Activated CD4-positive, alpha-beta T cell treated with anti-CD3 and anti-CD28 coated beads for 4 hours (primary cell): Measurements from ENCODE around the gene CCS.
A peak's percentile ranks its signal among the peaks of the same experiment; 100 is the strongest.
"Not testable (repeated sequence)": the region's sequence is repeated elsewhere in the genome, so short reads cannot be mapped to it uniquely, and the experiment has no call there.

Experiments used
- DNase-seq, 2 donors: peaks; one replicate each; pipeline ENCODE4 v3.0.0-alpha.2; 2020

The CCS gene

GRCh38 chr11:66628061-66628603 lies 35.1 kb downstream of the CCS start:
- DNase-seq, result no peak

DNA sequence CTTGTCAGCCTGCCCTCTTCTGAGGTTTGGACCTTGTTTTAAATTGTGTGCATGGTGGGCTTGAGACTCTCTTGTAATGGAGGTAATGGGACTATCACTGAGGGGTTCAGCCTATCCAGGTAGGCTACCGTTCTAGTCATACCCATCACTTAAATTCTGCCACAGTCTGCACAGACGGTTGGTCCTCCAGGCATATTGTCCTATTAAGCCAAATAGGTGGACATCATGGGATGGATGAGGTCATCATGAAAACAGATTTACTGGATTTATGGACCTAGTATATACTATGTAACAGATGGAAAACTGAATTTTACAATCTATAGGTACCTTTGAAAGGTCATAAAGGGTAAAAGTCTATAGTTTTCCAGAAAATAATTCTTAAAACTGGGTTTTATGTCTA lies 36.4 kb downstream of the CCS start:
- DNase-seq, result no peak

GRCh38 chr11:66631883-66632282 lies 38.9 kb downstream of the CCS start:
- DNase-seq, result no peak

GRCh38 chr11:66632952-66633351 lies 40.0 kb downstream of the CCS start:
- no peak for DNase-seq

GRCh38 chr11:66636411-66636810 lies 43.4 kb downstream of the CCS start:
- no peak for DNase-seq

DNA sequence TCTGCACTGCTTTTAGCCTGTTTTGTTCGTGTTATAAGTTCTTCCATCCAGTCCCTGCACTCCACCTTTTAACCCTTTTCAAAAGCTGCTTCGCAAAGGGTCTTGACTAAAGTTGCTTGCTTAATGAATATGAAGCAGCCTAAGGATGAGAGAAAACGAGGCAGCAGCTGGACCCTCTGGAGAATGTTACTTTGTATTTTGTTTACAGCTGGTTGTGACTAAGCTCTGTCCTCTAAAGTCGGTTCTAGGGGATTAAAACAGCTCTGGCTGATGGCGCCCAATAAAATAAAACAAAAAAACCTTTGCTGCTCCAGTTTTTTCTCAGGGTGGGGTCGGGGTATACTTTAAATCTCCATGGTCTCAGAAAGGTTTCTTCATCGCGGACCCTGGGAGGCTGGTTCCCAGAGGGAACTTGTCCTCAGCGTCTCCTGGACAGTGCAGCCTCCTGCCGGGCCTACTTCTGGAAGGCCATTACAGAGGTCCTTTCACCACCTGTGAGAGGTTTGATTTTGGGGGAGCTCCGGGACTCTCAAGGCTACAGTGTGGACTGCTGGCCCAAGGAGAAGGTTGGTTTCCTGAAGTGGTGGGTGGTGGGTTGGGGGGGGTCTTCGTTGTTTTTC lies 44.7 kb downstream of the CCS start:
- no peak for DNase-seq

- peak; percentile 95 for DNase-seq
Observed at GRCh38 chr11:66638177-66639065, 45.4 kb downstream of the CCS start, which contains the start of gene RBM4. Gene RBM4 (plus strand): TSS chr11:66638703. CDS start chr11:66639712, 1,009 bp downstream.

- peak in 1 of 2 donors; percentile 21 for DNase-seq
Observed at GRCh38 chr11:66639066-66639813, 46.3 kb downstream of the CCS start.

DNA sequence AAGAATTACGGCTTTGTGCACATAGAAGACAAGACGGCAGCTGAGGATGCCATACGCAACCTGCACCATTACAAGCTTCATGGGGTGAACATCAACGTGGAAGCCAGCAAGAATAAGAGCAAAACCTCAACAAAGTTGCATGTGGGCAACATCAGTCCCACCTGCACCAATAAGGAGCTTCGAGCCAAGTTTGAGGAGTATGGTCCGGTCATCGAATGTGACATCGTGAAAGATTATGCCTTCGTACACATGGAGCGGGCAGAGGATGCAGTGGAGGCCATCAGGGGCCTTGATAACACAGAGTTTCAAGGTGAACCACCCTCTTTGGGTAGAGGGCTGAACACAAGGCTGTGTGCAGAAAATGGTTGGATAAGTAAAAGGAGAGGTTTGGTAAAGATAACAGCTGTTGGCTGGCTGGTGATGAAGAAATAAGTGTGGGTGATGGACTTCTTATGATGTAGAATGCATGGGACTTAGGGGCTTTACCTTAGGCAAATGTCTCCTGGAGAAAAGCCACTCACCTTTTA lies 46.9 kb downstream of the CCS start:
- DNase-seq, result not testable (repeated sequence)

DNA sequence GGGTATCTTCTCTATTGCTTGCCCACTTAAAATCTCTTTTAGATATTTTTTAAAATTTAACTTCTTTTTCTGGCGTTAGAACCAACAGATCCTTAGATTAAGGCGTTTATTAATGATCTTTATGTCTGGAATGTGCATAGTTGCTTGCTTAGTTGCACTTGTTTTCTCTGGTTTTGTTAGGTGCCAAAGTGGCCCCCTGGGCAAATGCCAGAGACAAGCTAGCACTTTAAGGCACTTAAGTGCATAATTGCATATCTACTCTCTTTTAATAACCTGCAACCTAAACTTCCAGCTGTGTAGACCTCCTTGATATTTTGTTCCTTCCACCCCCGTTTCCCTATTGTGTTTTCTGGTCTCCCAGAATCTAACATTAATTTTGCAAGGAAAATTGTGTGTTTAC lies 48.8 kb downstream of the CCS start:
- no peak for DNase-seq

DNA sequence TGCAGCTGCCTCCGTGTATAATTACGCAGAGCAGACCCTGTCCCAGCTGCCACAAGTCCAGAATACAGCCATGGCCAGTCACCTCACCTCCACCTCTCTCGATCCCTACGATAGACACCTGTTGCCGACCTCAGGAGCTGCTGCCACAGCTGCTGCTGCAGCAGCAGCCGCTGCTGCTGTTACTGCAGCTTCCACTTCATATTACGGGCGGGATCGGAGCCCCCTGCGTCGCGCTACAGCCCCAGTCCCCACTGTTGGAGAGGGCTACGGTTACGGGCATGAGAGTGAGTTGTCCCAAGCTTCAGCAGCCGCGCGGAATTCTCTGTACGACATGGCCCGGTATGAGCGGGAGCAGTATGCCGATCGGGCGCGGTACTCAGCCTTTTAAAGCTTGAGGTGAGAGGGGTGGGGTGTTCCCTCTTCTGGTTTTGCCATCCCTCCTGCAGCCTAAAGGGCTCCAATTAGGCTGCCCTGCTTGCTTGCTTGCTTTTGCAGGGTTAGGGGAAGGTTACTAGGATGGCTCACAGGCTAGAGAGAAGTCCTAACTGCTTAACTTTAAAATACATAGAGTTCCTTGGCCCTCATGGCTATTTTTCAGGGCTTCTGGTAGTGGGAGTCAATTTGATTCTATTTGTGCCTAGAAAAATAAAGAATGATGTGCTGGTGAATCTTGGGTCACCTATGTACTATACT lies 50.9 kb downstream of the CCS start:
- no peak for DNase-seq

DNA sequence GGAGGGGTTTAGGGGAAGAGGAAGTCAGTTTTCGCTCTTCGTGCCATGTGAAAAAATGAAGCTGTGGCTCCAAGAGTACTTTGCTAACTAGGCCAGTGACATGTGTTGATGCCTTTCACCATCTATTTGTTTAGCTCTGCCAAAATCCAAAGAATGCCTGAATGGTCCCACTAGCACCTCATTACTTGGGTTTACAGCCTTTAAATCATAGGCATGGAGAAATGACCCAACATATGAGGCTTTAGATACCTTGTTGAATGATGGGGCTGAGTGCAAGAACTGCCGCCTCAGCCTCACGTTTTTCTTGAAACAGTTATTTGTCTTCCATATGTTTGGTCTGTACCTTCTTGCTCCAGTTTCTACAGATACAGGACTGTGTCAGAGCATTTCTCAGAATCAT lies 53.8 kb downstream of the CCS start:
- no peak for DNase-seq

DNA sequence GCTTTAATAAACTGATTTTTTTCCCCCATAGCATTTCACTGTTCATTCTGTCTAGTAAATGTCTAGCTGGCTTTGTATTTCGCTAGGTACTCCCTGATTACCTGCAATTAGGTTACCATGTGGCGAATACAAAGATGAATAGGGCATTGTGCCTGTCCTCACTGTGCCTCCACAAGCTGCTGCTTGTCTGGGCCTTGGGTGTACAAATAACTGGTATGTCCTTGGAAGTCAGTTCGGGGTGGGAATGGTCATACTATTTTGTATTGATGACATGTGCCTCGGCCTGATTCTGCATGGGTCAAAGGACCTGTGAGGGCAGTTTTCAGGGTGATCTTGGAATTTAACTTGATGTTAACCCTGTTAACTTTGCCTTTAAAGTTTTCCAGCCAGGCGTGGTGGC lies 56.9 kb downstream of the CCS start:
- DNase-seq, result no peak

- no peak for DNase-seq
Observed at GRCh38 chr11:66651016-66651415, 58.0 kb downstream of the CCS start.

DNA sequence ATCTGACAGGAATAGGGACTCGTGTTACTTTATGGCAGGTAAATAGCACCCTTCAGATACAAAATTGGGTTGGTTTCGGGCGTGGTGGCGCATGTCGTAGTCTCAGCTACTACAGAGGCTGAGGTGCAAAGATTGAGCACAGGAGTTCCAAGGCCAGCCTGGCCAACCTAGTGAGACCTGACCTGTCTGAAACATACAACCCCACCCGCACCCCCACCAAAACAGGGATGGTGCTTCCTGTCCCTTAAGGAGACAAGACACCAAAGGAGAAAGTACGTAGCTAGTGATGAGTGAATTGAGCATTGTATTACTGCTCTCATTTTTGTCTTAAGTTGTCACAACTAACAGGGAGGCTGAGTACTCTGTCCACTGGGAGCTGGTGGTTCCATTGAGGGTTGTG lies 59.7 kb downstream of the CCS start:
- no peak for DNase-seq

DNA sequence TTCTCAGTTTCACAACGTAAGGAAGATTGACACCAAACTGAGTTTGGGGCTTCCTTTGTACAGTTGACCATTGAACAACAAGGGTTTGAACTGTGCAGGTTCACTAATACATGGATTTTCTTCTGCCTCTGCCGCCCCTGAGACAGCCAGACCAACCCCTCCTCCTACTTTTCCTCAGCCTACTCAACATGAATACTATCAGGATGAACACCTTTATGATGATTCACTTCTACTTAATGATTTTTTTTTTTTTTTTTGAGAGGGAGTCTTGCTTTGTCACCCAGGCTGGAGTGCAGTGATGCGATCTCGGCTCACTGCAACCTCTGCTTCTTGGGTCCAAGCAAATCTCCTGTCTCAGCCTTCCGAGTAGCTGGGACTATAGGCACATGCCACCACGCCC lies 60.1 kb downstream of the CCS start:
- no peak for DNase-seq
